NCI-H2171 treated with DMSO at 0.1 percent for 48 hours (cell line): Measurements from ENCODE around the gene PAOX.

Experiments
- DNase-seq: peaks from one replicate; lab custom pipeline; 2025; lab: John Stamatoyannopoulos, UW

PAOX gene

DNA sequence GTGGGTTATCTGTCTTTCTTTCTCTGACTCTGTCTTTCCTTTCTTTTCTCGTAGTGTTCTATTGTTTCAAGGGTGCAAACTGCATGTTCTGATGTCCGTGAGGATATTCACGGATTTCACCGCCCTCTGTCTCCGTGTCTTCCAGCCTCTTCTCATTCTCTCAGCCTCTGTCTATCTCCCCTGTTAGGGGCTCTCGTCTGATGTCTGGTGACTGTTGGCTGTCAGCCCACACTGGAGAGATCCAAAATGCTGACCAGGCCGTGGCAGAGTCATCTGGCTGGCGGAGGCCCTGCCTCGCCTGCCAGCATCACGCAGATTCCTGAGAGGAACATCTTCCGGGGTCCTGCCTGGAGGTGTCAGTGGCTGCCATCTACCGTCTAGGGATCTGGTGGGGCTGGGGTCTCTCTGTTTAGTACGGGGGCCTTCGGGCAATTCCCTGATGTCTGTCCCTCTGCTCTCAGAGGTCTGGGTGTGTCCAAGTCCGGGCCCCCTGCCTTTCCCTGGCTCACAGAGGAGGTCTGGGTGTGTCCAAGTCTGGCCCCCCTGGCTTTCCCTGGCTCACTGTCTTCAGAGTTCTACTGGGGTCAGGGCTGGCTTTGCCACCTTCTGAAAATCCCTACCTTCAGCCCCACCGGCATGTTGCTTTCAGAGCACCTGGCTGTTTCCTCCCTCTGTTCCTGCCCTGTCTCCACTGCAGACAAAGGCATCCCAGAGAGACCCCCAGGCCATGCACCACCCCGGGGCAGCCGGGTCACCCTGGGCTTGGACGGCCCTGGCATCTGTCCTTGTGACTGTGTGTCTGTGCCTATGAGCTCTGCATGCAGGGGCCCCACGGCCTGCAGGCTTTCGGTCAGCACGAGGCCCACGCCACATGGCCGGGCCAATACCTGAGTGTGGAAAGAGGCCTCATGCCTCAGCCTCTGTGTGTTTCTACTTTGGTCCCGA, 60.7 kb downstream of the PAOX start:
- DNase-seq, result no peak

DNA sequence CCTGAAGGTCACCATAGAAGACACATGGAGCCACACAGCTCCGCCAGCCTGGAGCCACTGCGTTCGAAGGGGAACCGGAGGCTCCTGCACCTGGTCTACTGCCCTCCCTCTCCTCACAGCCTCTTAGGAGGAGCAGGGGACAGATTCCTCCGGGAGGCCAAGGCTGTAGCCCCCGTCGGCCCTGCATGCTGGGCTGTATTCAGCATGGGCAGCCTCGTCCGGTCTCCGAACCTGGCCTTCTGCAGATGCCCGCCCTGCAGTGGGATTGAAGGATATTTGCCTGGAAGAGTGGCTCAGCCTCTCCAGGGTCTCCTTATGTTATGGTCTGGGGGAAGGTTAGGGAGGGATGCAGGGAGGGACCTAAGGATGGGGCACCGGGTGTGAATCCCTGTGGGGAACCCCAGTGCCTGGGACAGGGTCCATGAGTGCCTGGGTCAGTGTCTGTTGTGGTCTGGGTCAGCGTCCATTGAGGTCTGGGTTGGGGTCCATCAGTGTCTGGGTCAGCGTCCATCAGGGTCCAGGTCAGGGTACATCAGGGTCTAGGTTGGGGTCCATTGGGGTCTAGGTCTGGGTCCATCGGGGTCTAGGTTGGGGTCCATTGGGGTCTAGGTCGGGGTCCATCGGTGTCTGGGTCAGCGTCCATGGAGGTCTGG, 61.7 kb downstream of the PAOX start:
- no peak for DNase-seq
